Right cardiac atrium (tissue), 5 donors: ENCODE measurements around the gene HSPA9. TPM values are rescaled to one million over a fixed set of nuclear protein-coding genes. Genes with fewer than 3 reads are reported as not detected.

Experiments
- ATAC-seq, 2 donors: fragments of 200-7000 bp; cut with Tn5 transposase; one replicate each; pipeline versions ENCODE4 v1.8.0 to v1.9.1; 2020; ENCODE audit warnings: moderate library complexity in 2 of 2, mild to moderate bottlenecking in 1 of 2
- DNase-seq, 3 donors: peaks; one replicate each; pipeline ENCODE4 v3.0.0-alpha.2; 2020
- H3K27ac ChIP-seq: one replicate; pipeline ENCODE4 v1.5.1; 2013; ENCODE audit warnings: mild to moderate bottlenecking, low read length, control low read depth, moderate library complexity
- H3K27me3 ChIP-seq: one replicate; pipeline ENCODE4 v1.6.1; 2013; ENCODE audit not compliant: control insufficient read depth, insufficient read depth
- H3K4me1 ChIP-seq: one replicate; pipeline ENCODE4 v1.6.1; 2013; ENCODE audit warnings: low read length; ENCODE audit not compliant: control insufficient read depth, insufficient read depth
- H3K4me3 ChIP-seq: one replicate; pipeline ENCODE4 v1.5.1; 2013; ENCODE audit warnings: low read length, control low read depth
- H3K9me3 ChIP-seq: one replicate; pipeline ENCODE4 v1.6.1; 2013; ENCODE audit warnings: low read length; ENCODE audit not compliant: control insufficient read depth
- WGBS: extraction: QIAGEN DNeasy Blood & Tissue Kit; methylation state at CpG from one replicate; pipeline ENCODE4 v1.1.7; 2013; 5-methylcytosine and 5-hydroxymethylcytosine counted together
- intact Hi-C, 4 donors: fragments of 100-400 bp; cut with DNase I; formaldehyde crosslinking; loops; one replicate each; pipeline versions ENCODE4 v1.11.0 to v1.14.0; 2022 to 2023
- long read RNA-seq, 4 donors: library from polyadenylated mRNA; unstranded; transcript quantifications; one replicate each; pipeline ENCODE4 v2.0.0, GENCODE V29; 2020 to 2021
- polyA plus RNA-seq: library from polyadenylated mRNA; stranded (reverse); fragments of 200-250 nt; gene quantifications from one replicate; pipeline ENCODE4 v1.2.3, GENCODE V29; 2013
- total RNA-seq, 4 donors: library from RNA; stranded (reverse); fragmentation: NEBNext Ultra II Directional; extraction: Animal tissue kit (Norgen Biotek cat#: 25700); gene quantifications; one replicate each; pipeline ENCODE4 v1.2.1, GENCODE V29; 2021
- donor health status: healthy with polysubstance abuse.
- donor health status: DM: no; HTN: yes; CAD: no.
- donor health status: DM: no; HTN: no; CAD: no.
- donor health status: DM: no; HTN: yes; CAD: no; lungs with severe emphysema.
- donor health status: DM: yes; HTN: yes; CAD: no.

Gene HSPA9
- total RNA-seq = 100 to 1,000 TPM; 198 to 242 (median 239) TPM
- polyA plus RNA-seq = 170 TPM
- long read RNA-seq, donor 1, full-length matches to known transcripts = 663 of 726 reads
- long read RNA-seq, donor 1, partial matches to known transcripts = 39 of 726 reads
- long read RNA-seq, donor 1, other reads (novel, unspliced or antisense) = 24 of 726 reads
- long read RNA-seq, donor 2, full-length matches to known transcripts = 231 of 249 reads
- long read RNA-seq, donor 2, partial matches to known transcripts = 14 of 249 reads
- long read RNA-seq, donor 2, other reads (novel, unspliced or antisense) = 4 of 249 reads
- long read RNA-seq, donor 3, full-length matches to known transcripts = 1,366 of 1,574 reads
- long read RNA-seq, donor 3, partial matches to known transcripts = 157 of 1,574 reads
- long read RNA-seq, donor 3, other reads (novel, unspliced or antisense) = 51 of 1,574 reads
- long read RNA-seq, donor 4, full-length matches to known transcripts = 224 of 258 reads
- long read RNA-seq, donor 4, partial matches to known transcripts = 24 of 258 reads
- long read RNA-seq, donor 4, other reads (novel, unspliced or antisense) = 10 of 258 reads

GRCh38 chr5:138575194-138576015 lies at the start of gene HSPA9:
TSS of gene HSPA9 (minus strand) at chr5:138575401. CDS start at chr5:138575318, 83 bp downstream.
- peak within 1 kb of the TSS; percentile 79 for H3K4me3 ChIP-seq
- no peaks in the 10 kb centered on the region for H3K4me1 ChIP-seq
- H3K9me3 ChIP-seq = no peaks in the 10 kb centered on the region
- no peaks in the 10 kb centered on the region for H3K27me3 ChIP-seq
- DNase-seq = peak; percentile 98 to 99 (median 99)
- intact Hi-C loops = no loop called here
- WGBS = under 1% methylated on average over 73 of the region's 73 CpGs
- peak within 1 kb of the TSS; percentile 96 for H3K27ac ChIP-seq
- peak; percentile 98 for ATAC-seq

GRCh38 chr5:138623053-138623452 lies 47.9 kb upstream of the HSPA9 start:
- H3K27ac ChIP-seq = no peak overlapping the region
- 62% methylated on average over 4 of the region's 4 CpGs for WGBS
- ATAC-seq = peak in 1 of 2 donors; percentile 35
- H3K27me3 ChIP-seq = no peaks in the 10 kb centered on the region
- H3K9me3 ChIP-seq = no peaks in the 10 kb centered on the region
- H3K4me3 ChIP-seq = no peak overlapping the region
- intact Hi-C loops = no loop called here
- DNase-seq = peak in 1 of 3 donors; percentile 45
- H3K4me1 ChIP-seq = no peaks in the 10 kb centered on the region

DNA sequence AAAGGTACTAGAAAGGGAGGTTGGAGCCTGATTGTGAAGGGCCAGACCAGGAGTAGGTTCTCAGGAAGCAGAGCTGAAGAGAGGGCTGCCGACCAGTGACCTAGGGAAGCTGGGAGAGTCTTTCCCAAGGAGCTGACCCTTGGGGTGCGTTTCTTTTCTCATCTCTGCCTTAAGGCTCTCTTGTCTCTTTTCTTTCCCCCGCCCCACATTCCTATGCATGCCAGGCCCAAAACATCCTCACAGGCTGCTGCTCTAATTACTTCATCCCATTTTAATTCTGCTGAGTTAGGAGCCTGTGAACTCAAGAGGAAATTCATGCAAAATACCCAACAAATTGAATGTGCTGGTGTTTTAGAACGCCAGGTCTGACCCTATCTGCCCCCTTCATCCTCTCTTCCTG lies 46.9 kb upstream of the HSPA9 start:
- H3K4me1 ChIP-seq = no peaks in the 10 kb centered on the region
- intact Hi-C loops = no loop called here
- DNase-seq = no peak
- no peak overlapping the region for H3K27ac ChIP-seq
- H3K4me3 ChIP-seq = no peak overlapping the region
- whole genome bisulfite sequencing = 87% methylated on average over 4 of the region's 4 CpGs
- H3K27me3 ChIP-seq = no peaks in the 10 kb centered on the region
- H3K9me3 ChIP-seq = no peaks in the 10 kb centered on the region
- ATAC-seq = no peak

DNA sequence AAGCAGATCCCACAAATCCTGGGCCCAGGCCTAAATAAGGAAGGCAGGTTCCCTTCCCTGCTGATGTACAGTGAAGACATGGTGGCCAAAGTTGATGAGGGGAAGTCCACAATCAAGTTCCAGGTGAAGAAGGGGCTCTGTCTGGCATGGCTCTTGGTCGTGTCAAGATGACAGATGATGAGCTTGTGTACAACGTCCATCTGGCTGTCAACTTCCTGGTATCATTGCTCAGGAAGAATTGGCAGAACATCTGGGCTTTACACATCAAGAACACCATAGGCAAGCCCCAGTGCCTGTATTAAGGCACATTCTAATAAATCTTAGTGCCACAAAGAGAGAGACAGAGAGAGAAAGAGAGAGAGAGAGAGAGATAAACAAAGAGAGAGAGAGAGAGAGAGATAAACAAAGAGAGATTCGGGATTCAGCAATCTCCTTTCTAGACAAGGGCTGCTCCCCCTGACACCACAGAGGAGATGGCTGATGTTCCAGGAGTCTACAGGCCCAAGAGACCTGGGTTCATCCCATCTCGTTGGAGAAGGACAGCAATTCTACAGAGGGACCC lies 45.5 kb upstream of the HSPA9 start:
- Histone ChIP-seq H3K4me3 (no peak overlapping the region), H3K27ac (no peak overlapping the region), H3K4me1 (no peaks in the 10 kb centered on the region), H3K9me3 (no peaks in the 10 kb centered on the region), H3K27me3 (no peaks in the 10 kb centered on the region)
- 58% methylated on average over 4 of the region's 4 CpGs for WGBS
- ATAC-seq (no peak), DNase-seq (no peak)
- intact Hi-C loops = no loop called here

DNA sequence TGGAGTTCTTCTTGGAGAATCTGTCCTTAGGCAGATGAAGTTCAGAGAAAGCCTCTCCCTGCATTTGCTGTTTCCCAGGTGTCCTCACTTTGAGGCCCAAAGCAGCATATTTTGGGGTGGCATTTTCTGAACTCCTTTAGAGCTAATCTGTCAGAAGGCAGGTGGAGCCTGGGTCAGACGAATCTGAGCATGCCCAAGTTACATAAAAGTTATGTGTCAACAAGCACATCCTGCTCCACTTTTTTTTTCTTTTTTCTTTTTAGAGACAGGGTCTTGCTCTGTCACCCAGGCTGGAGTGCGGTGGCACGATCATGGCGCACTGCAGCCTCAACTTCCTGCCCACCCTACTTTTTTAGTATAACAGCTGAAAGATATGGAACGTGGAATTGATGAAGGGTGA lies 41.3 kb upstream of the HSPA9 start:
- no peak overlapping the region for H3K27ac ChIP-seq
- intact Hi-C loops = no loop called here
- no peak overlapping the region for H3K4me3 ChIP-seq
- no peaks in the 10 kb centered on the region for H3K4me1 ChIP-seq
- no peaks in the 10 kb centered on the region for H3K27me3 ChIP-seq
- 82% methylated on average over 5 of the region's 5 CpGs for WGBS
- no peak for DNase-seq
- ATAC-seq = no peak
- no peaks in the 10 kb centered on the region for H3K9me3 ChIP-seq

DNA sequence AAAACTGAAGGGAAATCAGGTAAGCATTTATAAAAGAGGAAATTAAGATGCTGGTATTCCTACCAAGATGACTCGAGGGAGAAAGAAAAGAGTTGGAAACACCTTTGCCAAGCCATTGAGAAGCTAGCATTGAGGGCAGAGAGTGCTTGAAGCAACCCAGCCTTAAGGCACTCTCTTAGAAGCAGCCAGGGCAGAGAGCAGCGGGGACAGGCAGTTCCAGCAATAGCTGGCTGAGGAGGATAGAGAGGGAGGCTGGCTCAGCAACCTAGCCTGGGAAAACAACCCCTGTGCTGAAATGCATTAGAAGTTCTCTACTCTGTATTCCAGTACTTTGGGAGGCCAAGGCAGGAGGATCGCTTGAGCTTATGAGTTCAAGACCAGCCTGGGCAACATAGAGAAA lies 40.3 kb upstream of the HSPA9 start:
- no peaks in the 10 kb centered on the region for H3K9me3 ChIP-seq
- ATAC-seq = no peak
- H3K4me3 ChIP-seq = no peak overlapping the region
- DNase-seq = no peak
- intact Hi-C loops = loop anchor here in 1 of 4 donors (2.0 kb wide), 1 partner anchor 47 kb away; no protein-coding TSS in a partner anchor
- 92% methylated on average over 3 of the region's 3 CpGs for WGBS
- H3K27me3 ChIP-seq = no peaks in the 10 kb centered on the region
- H3K4me1 ChIP-seq = no peaks in the 10 kb centered on the region
- no peak overlapping the region for H3K27ac ChIP-seq

DNA sequence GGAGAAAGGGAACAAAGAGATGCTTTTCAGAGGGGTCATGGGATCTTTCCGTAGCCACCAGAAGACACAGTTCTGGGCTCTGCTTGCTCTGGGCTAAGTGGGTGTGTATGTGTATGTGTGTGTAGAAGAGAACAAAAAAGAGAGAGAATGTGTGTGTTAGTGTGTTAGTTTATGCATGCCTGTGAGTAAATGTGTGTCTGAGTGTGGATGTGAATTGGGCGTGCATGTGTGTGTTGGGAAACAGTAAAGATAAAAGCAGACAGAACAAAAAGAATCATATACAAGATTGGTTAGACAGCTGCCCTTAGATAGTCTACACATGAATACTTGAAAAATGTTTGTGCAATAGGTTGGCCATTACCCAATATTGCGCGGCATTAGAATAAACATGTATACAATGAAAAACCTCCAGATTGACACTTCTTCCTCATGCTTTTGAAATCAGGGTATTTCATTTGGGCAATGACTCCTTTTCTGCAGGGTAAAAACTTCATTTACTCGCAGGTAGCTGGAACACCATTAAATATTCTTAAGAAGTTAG lies 36.5 kb upstream of the HSPA9 start:
- Histone ChIP-seq H3K27me3 (no peaks in the 10 kb centered on the region), H3K27ac (no peak overlapping the region), H3K4me3 (peak overlapping the region; percentile 41), H3K9me3 (no peaks in the 10 kb centered on the region), H3K4me1 (no peaks in the 10 kb centered on the region)
- DNase-seq (no peak), ATAC-seq (peak in 1 of 2 donors; percentile 41)
- intact Hi-C loops = no loop called here
- WGBS = 54% methylated on average over 5 of the region's 5 CpGs

- ATAC-seq = peak; percentile 62 to 64
- Histone ChIP-seq H3K4me3 (peak overlapping the region; percentile 41), H3K27ac (peak overlapping the region; percentile 45), H3K27me3 (no peaks in the 10 kb centered on the region), H3K4me1 (no peaks in the 10 kb centered on the region), H3K9me3 (no peaks in the 10 kb centered on the region)
- intact Hi-C loops = no loop called here
- 16% methylated on average over 16 of the region's 16 CpGs for WGBS
- DNase-seq = peak in 2 of 3 donors; percentile 55 to 61
Observed at GRCh38 chr5:138610918-138611677, 35.9 kb upstream of the HSPA9 start.

GRCh38 chr5:138610415-138610917 lies 35.3 kb upstream of the HSPA9 start:
- intact Hi-C loops = no loop called here
- Histone ChIP-seq H3K27ac (peak overlapping the region; percentile 45), H3K27me3 (no peaks in the 10 kb centered on the region), H3K4me3 (no peak overlapping the region), H3K4me1 (no peaks in the 10 kb centered on the region), H3K9me3 (no peaks in the 10 kb centered on the region)
- WGBS = 29% methylated on average over 10 of the region's 10 CpGs
- ATAC-seq (peak; percentile 42 to 65), DNase-seq (no peak)
